HG02970 (cell line): ENCODE results near the gene IFNA16.
A peak's percentile ranks its signal among the peaks of the same experiment; 100 is the strongest.
"Not testable (repeated sequence)": the region's sequence is repeated elsewhere in the genome, so short reads cannot be mapped to it uniquely, and the experiment has no call there.

ENCODE experiments used
- ATAC-seq: cut with Tn5 transposase; IDR thresholded peaks from one replicate; pipeline ENCODE4 v1.9.1; 2021; ENCODE audit warnings: mild to moderate bottlenecking, moderate library complexity, moderate number of reproducible peaks; ENCODE audit not compliant: unreplicated experiment, low FRiP score

Gene IFNA16

GRCh38 chr9:21217211-21217610, at the start of gene IFNA16:
Gene IFNA16 (minus strand): TSS chr9:21217311. CDS start chr9:21217305, 6 bp downstream.
- not testable (repeated sequence) for ATAC-seq

GRCh38 chr9:21265421-21266189, 48.5 kb upstream of the IFNA16 start:
- ATAC-seq, result no peak

- no peak for ATAC-seq
Measured at GRCh38 chr9:21255538-21256212, 38.6 kb upstream of the IFNA16 start.

DNA sequence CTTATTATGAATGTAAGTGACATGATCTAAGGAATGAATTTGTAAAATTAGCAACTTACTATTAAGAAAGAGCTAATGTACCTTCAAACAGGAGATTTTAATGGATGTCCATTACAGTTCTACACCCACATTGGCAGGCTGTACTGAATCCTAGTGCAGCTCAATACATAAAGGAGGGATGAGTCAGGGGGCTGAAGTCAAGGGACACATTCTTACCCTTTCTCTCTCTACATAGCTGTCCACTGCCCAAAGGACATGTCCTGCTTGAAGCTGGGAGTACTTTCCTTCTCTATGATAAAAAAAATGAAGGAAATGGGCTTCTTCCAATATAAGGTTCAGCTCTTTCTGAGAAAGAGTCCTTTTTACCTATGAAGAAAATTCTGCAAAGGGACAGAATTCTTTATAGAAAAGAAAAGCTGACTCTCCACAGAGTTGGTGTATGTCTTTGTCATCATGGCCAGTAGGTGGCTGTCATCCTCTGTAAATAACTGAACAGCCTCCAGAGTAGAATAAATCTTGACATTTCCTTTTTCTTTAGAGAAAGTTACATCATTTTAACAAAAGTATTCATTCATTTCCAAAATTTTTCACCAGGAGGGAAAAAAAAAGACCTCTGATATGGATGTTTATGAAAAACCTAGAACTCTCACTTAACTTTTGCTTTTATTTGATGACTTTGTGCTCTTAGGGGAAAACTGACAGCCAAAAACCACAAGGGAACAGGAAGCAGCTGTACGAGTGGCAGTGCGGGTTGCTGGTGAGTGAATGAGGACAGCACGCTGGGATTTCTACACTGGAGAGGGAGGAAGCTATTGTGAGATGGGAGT, 35.8 kb upstream of the IFNA16 start:
- ATAC-seq, result peak; percentile 58

DNA sequence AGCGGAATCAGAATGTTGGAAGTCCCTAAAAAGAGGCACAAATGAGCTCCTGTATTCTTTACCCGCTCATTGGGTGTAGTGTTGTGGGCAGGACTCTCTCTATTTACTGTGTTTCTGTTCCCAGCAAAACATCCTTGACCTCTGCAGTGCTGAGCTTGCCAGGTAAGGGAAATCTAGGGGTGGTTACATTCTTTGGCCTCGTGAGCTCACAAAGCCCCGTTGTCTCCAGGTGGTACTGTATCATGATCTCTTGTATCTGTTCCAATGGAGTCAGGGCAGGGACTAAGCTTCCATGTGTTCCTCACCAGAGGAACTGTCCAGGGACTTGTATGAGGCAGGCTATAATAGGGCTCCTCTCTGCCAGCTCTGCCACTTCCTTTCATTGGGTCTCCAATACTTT, 34.5 kb upstream of the IFNA16 start:
- ATAC-seq, result no peak

DNA sequence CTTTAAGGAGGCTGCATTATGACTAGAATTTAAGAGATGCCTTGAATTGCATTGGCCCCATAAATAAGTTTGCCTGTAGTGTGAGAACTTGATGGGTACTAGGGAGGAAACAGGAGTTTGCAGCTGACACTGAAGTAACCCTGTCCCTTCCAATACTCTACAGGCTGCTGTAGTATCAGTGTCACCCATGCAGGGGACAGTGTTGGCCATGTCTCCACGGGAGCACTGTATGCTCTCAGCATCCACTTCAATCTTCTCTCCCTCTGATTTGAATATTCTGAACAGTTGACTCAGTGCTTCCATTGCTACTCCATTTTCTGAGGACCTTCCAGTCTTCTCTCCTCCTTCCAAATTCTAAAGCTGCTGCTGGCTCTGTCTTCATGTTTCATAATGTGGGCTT, 34.1 kb upstream of the IFNA16 start:
- ATAC-seq, result no peak

DNA sequence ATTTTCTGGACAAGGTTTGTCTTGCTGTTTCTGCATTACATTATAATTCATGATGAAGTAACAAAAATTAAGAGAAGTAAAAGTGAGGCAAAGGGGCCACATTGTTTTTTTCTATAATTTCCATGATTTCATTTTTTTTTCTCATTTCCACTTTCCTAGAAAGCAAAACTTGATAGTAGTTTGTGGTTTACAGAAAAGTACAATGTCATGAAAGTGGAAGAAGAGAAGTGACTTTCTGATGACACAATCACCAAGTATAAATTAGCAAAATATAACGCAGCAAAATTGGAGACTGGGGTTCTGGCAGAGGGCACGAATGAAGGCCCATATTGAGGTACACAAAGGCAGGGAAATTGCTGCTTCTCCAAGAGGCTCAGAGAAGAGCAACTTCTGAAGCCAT, 27.7 kb upstream of the IFNA16 start:
- ATAC-seq, result no peak

GRCh38 chr9:21239911-21240310, 22.8 kb upstream of the IFNA16 start, which contains the start of gene IFNA14:
Gene IFNA14 (minus strand): TSS chr9:21240005. CDS start chr9:21239935, 70 bp downstream.
- no peak for ATAC-seq

- ATAC-seq, result not testable (repeated sequence)
Measured at GRCh38 chr9:21236360-21236714, 19.2 kb upstream of the IFNA16 start.

DNA sequence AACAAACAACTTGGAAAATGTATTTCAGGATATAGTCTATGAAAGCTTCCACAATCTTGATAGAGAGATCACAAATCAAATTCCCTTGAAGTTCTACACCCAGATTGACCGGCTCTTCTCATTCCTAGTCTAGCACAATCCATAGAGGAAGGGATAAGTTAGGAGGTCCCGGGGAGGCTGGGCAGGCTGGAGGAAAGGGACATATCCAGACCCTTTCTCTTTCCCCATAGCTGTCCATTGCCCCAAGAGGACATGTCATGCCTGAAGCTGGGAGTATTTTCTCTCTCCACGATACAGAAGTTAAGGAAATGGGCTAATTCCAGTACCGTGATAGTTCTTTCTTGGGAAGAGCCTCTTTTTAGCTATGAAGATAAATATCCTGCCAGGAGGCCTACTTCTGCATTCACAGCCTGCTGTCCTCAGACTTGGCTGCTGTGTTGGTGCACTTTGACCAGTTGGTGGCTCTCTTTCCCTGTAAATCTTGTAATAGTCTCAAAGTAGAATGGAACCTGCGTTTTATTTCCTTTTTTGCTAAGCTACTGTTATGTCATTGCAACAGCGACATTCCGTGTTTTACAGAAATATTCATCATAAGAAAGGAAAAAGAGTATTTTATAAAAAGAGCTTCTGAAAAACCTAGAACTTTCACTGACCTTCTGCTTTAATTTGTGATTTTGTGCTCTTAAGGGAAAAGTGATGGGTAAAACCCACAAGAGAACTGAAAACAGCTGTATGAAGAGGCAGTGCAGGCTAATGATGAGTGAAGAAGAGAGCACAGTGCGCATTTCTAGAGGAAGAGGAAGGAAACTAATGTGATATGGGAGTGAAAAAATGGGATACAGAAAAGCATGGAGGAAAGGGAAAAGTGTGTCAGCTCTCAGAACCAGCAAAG, 18.6 kb upstream of the IFNA16 start:
- peak; percentile 76 for ATAC-seq

- no peak for ATAC-seq
Measured at GRCh38 chr9:21234153-21234687, 17.1 kb upstream of the IFNA16 start.

DNA sequence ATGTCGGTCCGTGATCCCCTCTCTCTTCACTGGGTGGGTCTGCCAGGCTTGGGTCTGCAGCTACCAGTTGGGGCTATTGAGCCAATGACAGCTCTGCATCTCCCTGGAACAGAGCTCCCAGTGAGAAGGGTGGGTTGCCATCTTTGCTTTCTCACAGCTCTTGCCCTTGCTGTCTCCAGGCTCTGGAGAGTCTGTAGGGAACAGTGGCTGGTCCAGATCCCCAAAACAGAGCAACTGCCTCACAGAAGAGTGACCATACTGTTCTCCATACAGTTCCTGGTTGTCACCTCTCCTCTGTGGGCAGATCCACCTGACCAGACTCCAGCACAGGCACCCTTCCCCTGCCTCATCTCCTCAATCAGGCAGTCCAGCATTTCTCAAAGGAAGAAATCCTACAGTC, 16.1 kb upstream of the IFNA16 start:
- no peak for ATAC-seq

DNA sequence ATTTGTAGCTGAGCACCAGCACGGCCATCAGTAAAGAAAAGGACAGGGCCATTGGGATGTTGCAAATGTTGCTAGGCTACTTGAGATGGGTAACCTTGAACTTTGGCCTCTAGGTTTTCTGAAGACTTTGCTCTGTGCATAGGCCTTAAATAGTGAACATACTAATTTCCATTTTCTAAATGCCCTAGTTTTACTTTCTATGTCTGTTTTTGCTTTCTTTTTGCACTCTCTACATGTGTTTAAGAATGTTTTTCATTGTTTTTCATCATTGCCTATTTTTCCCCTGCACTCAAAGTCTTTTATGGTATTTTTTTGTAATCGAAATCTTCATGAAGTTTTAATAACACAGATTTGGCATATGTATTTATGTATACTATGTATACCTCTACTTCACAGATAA, 11.0 kb upstream of the IFNA16 start, which contains the start of gene IFNA17:
IFNA17 (minus strand) TSS at position 101 of the 400 bp plus-strand sequence; CDS start at position 52, 49 bp downstream.
- ATAC-seq, result no peak

GRCh38 chr9:21213411-21214326, 3.4 kb downstream of the IFNA16 start:
- not testable (repeated sequence) for ATAC-seq

- not testable (repeated sequence) for ATAC-seq
Measured at GRCh38 chr9:21212160-21212559, 5.0 kb downstream of the IFNA16 start.

DNA sequence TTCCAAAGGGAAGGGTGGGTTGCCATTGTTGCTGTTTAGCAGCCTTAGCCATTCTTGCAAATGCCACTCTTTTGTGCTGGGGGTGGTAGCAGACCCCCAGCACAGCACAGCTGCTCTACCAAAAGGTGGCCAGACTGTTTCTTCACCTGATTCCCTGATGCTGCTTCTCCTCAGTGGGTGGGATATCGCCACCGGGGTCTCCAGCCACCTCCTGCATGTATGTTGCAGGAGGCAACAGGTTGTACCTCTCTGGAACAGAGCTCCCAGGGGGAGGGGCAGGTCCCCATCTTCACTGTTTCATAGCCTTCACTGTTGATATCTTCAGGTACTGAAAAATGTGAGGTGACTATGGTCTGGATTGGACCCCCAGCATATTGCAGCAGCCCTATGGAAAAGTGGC, 6.3 kb downstream of the IFNA16 start:
- ATAC-seq, result not testable (repeated sequence)

DNA sequence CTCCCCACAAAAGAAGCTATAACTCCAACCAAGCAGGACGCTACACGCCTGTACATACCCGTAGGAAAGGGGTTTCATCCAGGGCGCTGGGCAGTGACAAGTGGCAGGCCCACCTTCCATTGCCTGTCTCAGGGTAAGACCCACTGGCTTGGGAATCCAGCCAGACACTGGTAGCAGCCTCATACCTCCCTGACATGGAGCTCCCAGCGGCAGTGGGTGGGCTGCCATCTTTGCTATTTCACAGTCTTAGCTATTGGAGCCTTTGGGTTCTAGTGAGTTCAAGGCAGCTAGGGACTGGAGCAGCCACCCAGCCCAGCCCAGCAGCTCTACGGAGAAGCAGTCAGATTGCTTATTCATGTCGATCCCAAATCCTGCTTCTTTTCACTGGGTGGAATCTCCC, 6.8 kb downstream of the IFNA16 start:
- no peak for ATAC-seq

DNA sequence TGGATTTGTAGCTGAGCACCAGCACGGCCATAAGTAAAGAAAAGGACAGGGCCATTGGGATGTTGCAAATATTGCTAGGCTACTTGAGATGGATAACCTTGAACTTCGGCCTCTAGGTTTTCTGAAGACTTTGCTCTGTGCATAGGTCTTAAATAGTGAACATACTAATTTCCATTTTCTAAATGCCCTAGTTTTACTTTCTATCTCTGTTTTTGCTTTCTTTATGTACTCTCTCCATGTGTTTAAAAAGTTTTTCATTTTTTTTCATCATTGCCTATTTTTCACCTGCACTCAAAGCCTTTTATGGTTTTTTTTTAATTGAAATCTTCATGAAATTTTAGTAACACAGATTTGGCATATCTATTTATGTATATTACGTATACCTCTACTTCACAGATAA, 10.1 kb downstream of the IFNA16 start, which contains the start of gene IFNA10:
IFNA10 (minus strand) TSS at position 101 of the 400 bp plus-strand sequence; CDS start at position 55, 46 bp downstream.
- ATAC-seq, result not testable (repeated sequence)
